ENCODE measurements around the gene KRTAP10-6.

The KRTAP10-6 gene

GRCh38 chr21:44618504-44618903 is 26.2 kb upstream of the KRTAP10-6 start:
- DNase-seq: peak in 1 of 2 donors; percentile 55
- H3K36me3 ChIP-seq: no peaks in the 10 kb centered on the region
- H3K27me3 ChIP-seq: peaks cover 0 to 27% of the 10 kb centered on the region in 2 donors
- intact Hi-C loops (cut with DNase I; ENCODE audit: low total_unique reads): no loop called here
- H3K4me1 ChIP-seq: no peaks in the 10 kb centered on the region
- H3K9me3 ChIP-seq: peaks cover 0 to 13% (median 3%) of the 10 kb centered on the region in 3 donors
- H3K4me3 ChIP-seq: no peak overlapping the region
- H3K27ac ChIP-seq: no peak overlapping the region
- TF ChIP-seq CTCF (IDR thresholded peaks at IDR 0.05): no peak

- Histone ChIP-seq H3K27ac (no peak overlapping the region), H3K36me3 (no peaks in the 10 kb centered on the region), H3K27me3 (peaks cover 0 to 40% of the 10 kb centered on the region in 2 donors), H3K4me1 (no peaks in the 10 kb centered on the region), H3K4me3 (no peak overlapping the region), H3K9me3 (peaks cover 0 to 5% (median 0%) of the 10 kb centered on the region in 3 donors)
- no peak for DNase-seq
- intact Hi-C loops (cut with DNase I; ENCODE audit: low total_unique reads): no loop called here
- TF ChIP-seq CTCF (IDR thresholded peaks at IDR 0.05): no peak
These were observed 24.8 kb upstream of the KRTAP10-6 start for GRCh38 chr21:44617071-44617501.

- no peak overlapping the region for H3K27ac ChIP-seq
- DNase-seq: no peak
These were observed 24.3 kb upstream of the KRTAP10-6 start for GRCh38 chr21:44616591-44616926.

GRCh38 chr21:44615911-44616590 is 23.7 kb upstream of the KRTAP10-6 start:
- DNase-seq: no peak
- Histone ChIP-seq H3K4me1 (no peaks in the 10 kb centered on the region), H3K27ac (no peak overlapping the region), H3K36me3 (no peaks in the 10 kb centered on the region), H3K4me3 (no peak overlapping the region), H3K9me3 (peaks cover 0 to 13% (median 6%) of the 10 kb centered on the region in 3 donors), H3K27me3 (peaks cover 0 to 41% of the 10 kb centered on the region in 2 donors)
- no peak for TF ChIP-seq CTCF (IDR thresholded peaks at IDR 0.05)
- intact Hi-C loops (cut with DNase I; ENCODE audit: low total_unique reads): no loop called here

More at GRCh38 chr21:44616591-44616926, 24.3 kb upstream of the KRTAP10-6 start:
- TF ChIP-seq CTCF (IDR thresholded peaks at IDR 0.05): no peak
- intact Hi-C loops (cut with DNase I; ENCODE audit: low total_unique reads): no loop called here
- no peak overlapping the region for H3K4me3 ChIP-seq
- no peaks in the 10 kb centered on the region for H3K36me3 ChIP-seq
- H3K27me3 ChIP-seq: peaks cover 0 to 41% of the 10 kb centered on the region in 2 donors
- no peaks in the 10 kb centered on the region for H3K4me1 ChIP-seq
- H3K9me3 ChIP-seq: peaks cover 0 to 10% (median 3%) of the 10 kb centered on the region in 3 donors

- Histone ChIP-seq H3K36me3 (no peaks in the 10 kb centered on the region), H3K27me3 (peaks cover 0 to 41% of the 10 kb centered on the region in 2 donors), H3K27ac (no peak overlapping the region), H3K9me3 (peaks cover 0 to 15% (median 8%) of the 10 kb centered on the region in 3 donors), H3K4me1 (no peaks in the 10 kb centered on the region), H3K4me3 (no peak overlapping the region)
- no peak for DNase-seq
- TF ChIP-seq CTCF (IDR thresholded peaks at IDR 0.05): no peak
- intact Hi-C loops (cut with DNase I; ENCODE audit: low total_unique reads): no loop called here
These were observed 23.2 kb upstream of the KRTAP10-6 start for GRCh38 chr21:44615466-44615865.

Measured in tibial artery (tissue), 4 donors.